GM12878 (cell line): ENCODE results near the gene PMAIP1. TPM values are rescaled to one million over a fixed set of nuclear protein-coding genes. Genes with fewer than 3 reads are reported as not detected.

Experiments
- ATAC-seq: fragments of 200-7000 bp; cut with Tn5 transposase; 3 replicates; pipeline ENCODE4 v1.9.1; 2020; ENCODE audit warnings: mild to moderate bottlenecking, moderate library complexity
- BruUV-seq: library from RNA; stranded (reverse); fragments of 400-500 nt; replicated peaks from 2 replicates; lab custom pipeline; 2021; lab: Mats Ljungman, UMichigan
- CTCF ChIA-PET: fragments of 300-600 bp; sonication (Branson Sonifier 250); formaldehyde crosslinking; extraction: SDS; loops from one replicate; lab custom pipeline; 2021; ENCODE audit warnings: inconsistent platforms; lab: Yijun Ruan, JAX
- POLR2A ChIA-PET: fragments of 350-600 bp; formaldehyde crosslinking; extraction: SDS; loops from one replicate; lab custom pipeline; 2021; ENCODE audit warnings: inconsistent platforms; lab: Charles Lee
- RAD21 ChIA-PET: fragments of 300-600 bp; sonication (Branson Sonifier 250); formaldehyde crosslinking; loops from one replicate; lab custom pipeline; 2023; ENCODE audit warnings: antibody characterized with exemption; ENCODE audit not compliant: unreplicated experiment; lab: Charles Lee
- SMC1A ChIA-PET: fragments of 300-600 bp; sonication (Branson Sonifier 250); formaldehyde crosslinking; loops from one replicate; lab custom pipeline; 2023; ENCODE audit not compliant: unreplicated experiment, uncharacterized antibody; lab: Charles Lee
- DNase-seq: peaks from one replicate; pipeline ENCODE4 v3.0.0-alpha.2; 2011; ENCODE audit warnings: low read depth, low spot score
- FAIRE-seq: peaks from 3 replicates; lab custom pipeline; 2011; peaks lifted over from hg19 to GRCh38; lab: Jason Lieb, UNC
- H2AFZ ChIP-seq: 2 replicates; pipeline ENCODE4 v1.6.0; 2011; ENCODE audit warnings: low read depth, low read length, control low read depth; ENCODE audit not compliant: control insufficient read depth
- H3K27ac ChIP-seq: 2 replicates; pipeline ENCODE4 v1.5.1; 2011; ENCODE audit warnings: control low read depth; ENCODE audit not compliant: control insufficient read depth, insufficient read depth
- H3K27me3 ChIP-seq, 2 experiments: replicated peaks in 1 of 2; 2 replicates each; pipeline versions ENCODE4 v1.6.0 to v1.6.1; 2011; ENCODE audit warnings: low read length in 1 of 2; ENCODE audit not compliant: control insufficient read depth in 2 of 2, insufficient read depth in 2 of 2
- H3K36me3 ChIP-seq, 2 experiments: 2 replicates each; pipeline ENCODE4 v1.5.1; 2011; ENCODE audit warnings: low read length in 1 of 2; ENCODE audit not compliant: control insufficient read depth in 2 of 2, insufficient read depth in 2 of 2
- H3K4me1 ChIP-seq: 2 replicates; pipeline ENCODE4 v1.6.1; 2011; ENCODE audit warnings: mild to moderate bottlenecking, low read length, moderate library complexity, mixed read lengths; ENCODE audit not compliant: control insufficient read depth, insufficient read depth
- H3K4me2 ChIP-seq: 2 replicates; pipeline ENCODE4 v1.6.0; 2011; ENCODE audit warnings: control low read depth; ENCODE audit not compliant: control insufficient read depth, insufficient read depth
- H3K4me3 ChIP-seq: fragments of 200-600 bp; sonication (generic); 2 replicates; pipeline ENCODE4 v1.5.1; 2016
- H3K79me2 ChIP-seq: 2 replicates; pipeline ENCODE4 v1.6.0; 2011; ENCODE audit warnings: low read length; ENCODE audit not compliant: control insufficient read depth, insufficient read depth
- H3K9ac ChIP-seq: 2 replicates; pipeline ENCODE4 v1.8.0; 2011; ENCODE audit warnings: low read length, control low read depth, mixed read lengths; ENCODE audit not compliant: control insufficient read depth, insufficient read depth
- H3K9me3 ChIP-seq: replicated peaks from 3 replicates; pipeline ENCODE4 v1.5.1; 2011; ENCODE audit warnings: mild to moderate bottlenecking, low read length; ENCODE audit not compliant: control insufficient read depth, insufficient read depth
- H4K20me1 ChIP-seq: 2 replicates; pipeline ENCODE4 v1.6.0; 2011; ENCODE audit not compliant: control insufficient read depth, insufficient read depth
- IRF4 ChIP-seq: IDR thresholded peaks from 2 replicates; pipeline ENCODE4 v1.6.1; 2011; ENCODE audit warnings: low read depth, low read length
- JUNB ChIP-seq: IDR thresholded peaks from 2 replicates; pipeline ENCODE4 v1.6.1; 2016; ENCODE audit warnings: antibody characterized with exemption, mild to moderate bottlenecking
- MEF2A ChIP-seq: IDR thresholded peaks from 2 replicates; pipeline ENCODE4 v1.6.1; 2011; ENCODE audit warnings: low read depth, mild to moderate bottlenecking, low read length, moderate library complexity; ENCODE audit not compliant: insufficient read depth
- MEF2B ChIP-seq: fragments of 450-650 bp; IDR thresholded peaks from 2 replicates; pipeline ENCODE4 v1.6.1; 2018; ENCODE audit warnings: mild to moderate bottlenecking, moderate library complexity; ENCODE audit not compliant: partially characterized antibody, poor library complexity, severe bottlenecking
- PAX8 ChIP-seq: fragments of 450-650 bp; IDR thresholded peaks from 2 replicates; pipeline ENCODE4 v1.6.1; 2017; ENCODE audit warnings: mild to moderate bottlenecking, moderate library complexity
- RB1 ChIP-seq: fragments of 450-650 bp; formaldehyde crosslinking; IDR thresholded peaks from 2 replicates; pipeline ENCODE4 v1.6.1; 2017; ENCODE audit warnings: mild to moderate bottlenecking, borderline replicate concordance
- TCF12 ChIP-seq: IDR thresholded peaks from 2 replicates; pipeline ENCODE4 v1.6.1; 2011; ENCODE audit warnings: low read depth, mild to moderate bottlenecking, low read length
- ZBED1 ChIP-seq: IDR thresholded peaks from 2 replicates; pipeline ENCODE4 v1.6.1; 2016; ENCODE audit warnings: borderline replicate concordance
- WGBS: methylation state at CpG from one replicate; pipeline ENCODE4 v1.1.6; 2016; ENCODE audit warnings: low lambda C conversion rate; ENCODE audit not compliant: insufficient replicate concordance, insufficient coverage; ENCODE audit errors: missing lambda C conversion rate; 5-methylcytosine and 5-hydroxymethylcytosine counted together
- in situ Hi-C: fragments of 300-500 bp; cut with MboI; formaldehyde crosslinking; loops from 9 replicates; pipeline ENCODE4 v1.14.3; 2018; ENCODE audit warnings: mixed read lengths
- intact Hi-C: fragments of 100-400 bp; cut with micrococcal nuclease; formaldehyde crosslinking; loops from one replicate; pipeline ENCODE4 v1.14.2; 2022; ENCODE audit not compliant: unreplicated experiment
- polyA plus RNA-seq, 11 experiments: library from polyadenylated mRNA; depleted of rRNA in 4 of 11; unstranded in 6 of 11; stranded (reverse) in 5 of 11; fragments of >200 nt; fragmentation: Nextera tagmentation in 4 of 11; fragmentation: Illumina TruSeq in 1 of 11; extraction: Ambion mirVana in 4 of 11; extraction: Trizol in 1 of 11; gene quantifications; 1 replicate in 1 of 11; 2 replicates in 10 of 11; pipeline versions ENCODE4 v1.2.1 to v1.2.3, GENCODE V29; 2011 to 2016; ENCODE audit warnings: inconsistent platforms in 2 of 11, missing spikeins in 2 of 11, low read depth in 1 of 11
- total RNA-seq, 4 experiments: library from RNA; depleted of rRNA in 3 of 4; stranded (reverse); fragments of >200 nt in 3 of 4; fragmentation: Illumina TruSeq in 1 of 4; extraction: Trizol in 1 of 4; gene quantifications; 2 replicates each; pipeline versions ENCODE4 v1.2.1 to v1.2.3, GENCODE V29; 2013 to 2021
- TF ChIP-seq, protein P1 (sequence below): fragments of 150-350 bp; IDR thresholded peaks from 2 replicates; pipeline ENCODE4 v1.6.1; 2016; ENCODE audit warnings: low read depth, low read length
- TF ChIP-seq, protein P2 (sequence below): fragments of 150-350 bp; IDR thresholded peaks from 2 replicates; pipeline ENCODE4 v1.6.1; 2014; ENCODE audit warnings: mild to moderate bottlenecking, low read depth, low read length
- TF ChIP-seq, protein P3 (sequence below): fragments of 450-650 bp; IDR thresholded peaks from 2 replicates; pipeline ENCODE4 v1.6.1; 2018; ENCODE audit warnings: borderline replicate concordance, mild to moderate bottlenecking; ENCODE audit not compliant: partially characterized antibody
- TF ChIP-seq, protein P4 (sequence below): IDR thresholded peaks from 2 replicates; pipeline ENCODE4 v1.6.1; 2012; ENCODE audit warnings: low read depth, low read length, improper control_type of control experiment

PMAIP1 gene
- total and polyA plus RNA-seq, 10 of the 15 experiments (the other 5 are each of a cell fraction or from before 2014, with no cell fraction given) = 74.0 to 219 (median 112) TPM

DNA sequence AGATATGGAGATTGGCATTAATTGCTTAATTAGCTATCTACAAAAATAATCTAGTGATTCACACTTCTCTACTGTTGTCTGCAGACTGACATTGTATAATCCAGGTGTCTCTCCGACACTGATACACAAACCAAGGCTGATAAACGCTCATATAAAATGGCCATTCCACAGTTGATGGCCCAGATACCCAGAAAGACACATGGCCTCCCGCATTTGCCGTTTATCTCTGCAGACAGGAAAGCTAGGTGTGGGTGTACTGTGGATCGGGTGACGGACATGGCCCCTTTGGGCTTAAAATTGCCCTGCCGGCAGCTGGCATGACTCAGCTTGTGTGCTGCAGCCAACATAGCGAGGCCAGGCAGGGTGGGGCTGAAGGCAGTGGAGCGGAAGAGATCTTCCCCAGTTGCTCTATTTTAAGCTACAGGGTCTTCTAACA lies 18.5 kb downstream of the PMAIP1 start:
- H3K79me2 ChIP-seq = no peaks in the 10 kb centered on the region
- POLR2A ChIA-PET = interaction anchor here (0.6 to 2.5 kb wide), 11 partner anchors 9 to 71 kb away, joined by 3 to 32 read pairs (median 5); partner anchors contain the start of gene PMAIP1
- peak overlapping the region; percentile 74 for H3K27ac ChIP-seq
- CTCF ChIA-PET = interaction anchor here (0.6 to 3.8 kb wide), 12 partner anchors 9 to 158 kb away, joined by 3 to 47 read pairs (median 6); no protein-coding TSS in a partner anchor
- intact Hi-C loops = no loop called here
- BruUV-seq = no TSS peak
- peak overlapping the region; percentile 52 for H3K4me2 ChIP-seq
- FAIRE-seq (no peak), DNase-seq (peak; percentile 80), ATAC-seq (peak; percentile 82)
- peak overlapping the region; percentile 76 for H2AFZ ChIP-seq
- SMC1A ChIA-PET = interaction anchor here (1.1 to 12.5 kb wide), 16 partner anchors 9 to 83 kb away, joined by 3 to 289 read pairs (median 8); partner anchors contain the start of gene PMAIP1
- in situ Hi-C loops = loop anchor here (25.0 kb wide), 2 partner anchors 1256 to 1356 kb away; partner anchors contain the start of gene MALT1
- no peaks in the 10 kb centered on the region for H3K27me3 ChIP-seq
- H3K4me3 ChIP-seq = peak overlapping the region; percentile 5; the same call in 1 of the 2 replicates
- H4K20me1 ChIP-seq = no peaks in the 10 kb centered on the region
- peak overlapping the region; percentile 5; the same call in 1 of the 2 replicates for H3K9ac ChIP-seq
- 16% methylated on average over 9 of the region's 9 CpGs for WGBS
- H3K4me1 ChIP-seq = peaks cover 47% of the 10 kb centered on the region
- RAD21 ChIA-PET = interaction anchor here (0.5 to 5.0 kb wide), 16 partner anchors 9 to 82 kb away, joined by 3 to 83 read pairs (median 6); no protein-coding TSS in a partner anchor
- H3K36me3 ChIP-seq = no peaks in the 10 kb centered on the region
- no peaks in the 10 kb centered on the region; the same call in 2 of the 3 replicates for H3K9me3 ChIP-seq
- TF ChIP-seq TCF12 (peak; percentile 92), IRF4 (no peak), MEF2B (peak; percentile 66), RB1 (no peak), JUNB (peak; percentile 48; the same call in 1 of the 2 replicates), PAX8 (no peak), MEF2A (peak; percentile 78), ZBED1 (no peak; the same call in 1 of the 2 replicates)
- TF ChIP-seq, protein P1, sequence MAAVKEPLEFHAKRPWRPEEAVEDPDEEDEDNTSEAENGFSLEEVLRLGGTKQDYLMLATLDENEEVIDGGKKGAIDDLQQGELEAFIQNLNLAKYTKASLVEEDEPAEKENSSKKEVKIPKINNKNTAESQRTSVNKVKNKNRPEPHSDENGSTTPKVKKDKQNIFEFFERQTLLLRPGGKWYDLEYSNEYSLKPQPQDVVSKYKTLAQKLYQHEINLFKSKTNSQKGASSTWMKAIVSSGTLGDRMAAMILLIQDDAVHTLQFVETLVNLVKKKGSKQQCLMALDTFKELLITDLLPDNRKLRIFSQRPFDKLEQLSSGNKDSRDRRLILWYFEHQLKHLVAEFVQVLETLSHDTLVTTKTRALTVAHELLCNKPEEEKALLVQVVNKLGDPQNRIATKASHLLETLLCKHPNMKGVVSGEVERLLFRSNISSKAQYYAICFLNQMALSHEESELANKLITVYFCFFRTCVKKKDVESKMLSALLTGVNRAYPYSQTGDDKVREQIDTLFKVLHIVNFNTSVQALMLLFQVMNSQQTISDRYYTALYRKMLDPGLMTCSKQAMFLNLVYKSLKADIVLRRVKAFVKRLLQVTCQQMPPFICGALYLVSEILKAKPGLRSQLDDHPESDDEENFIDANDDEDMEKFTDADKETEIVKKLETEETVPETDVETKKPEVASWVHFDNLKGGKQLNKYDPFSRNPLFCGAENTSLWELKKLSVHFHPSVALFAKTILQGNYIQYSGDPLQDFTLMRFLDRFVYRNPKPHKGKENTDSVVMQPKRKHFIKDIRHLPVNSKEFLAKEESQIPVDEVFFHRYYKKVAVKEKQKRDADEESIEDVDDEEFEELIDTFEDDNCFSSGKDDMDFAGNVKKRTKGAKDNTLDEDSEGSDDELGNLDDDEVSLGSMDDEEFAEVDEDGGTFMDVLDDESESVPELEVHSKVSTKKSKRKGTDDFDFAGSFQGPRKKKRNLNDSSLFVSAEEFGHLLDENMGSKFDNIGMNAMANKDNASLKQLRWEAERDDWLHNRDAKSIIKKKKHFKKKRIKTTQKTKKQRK = no peak
- TF ChIP-seq, protein P2, sequence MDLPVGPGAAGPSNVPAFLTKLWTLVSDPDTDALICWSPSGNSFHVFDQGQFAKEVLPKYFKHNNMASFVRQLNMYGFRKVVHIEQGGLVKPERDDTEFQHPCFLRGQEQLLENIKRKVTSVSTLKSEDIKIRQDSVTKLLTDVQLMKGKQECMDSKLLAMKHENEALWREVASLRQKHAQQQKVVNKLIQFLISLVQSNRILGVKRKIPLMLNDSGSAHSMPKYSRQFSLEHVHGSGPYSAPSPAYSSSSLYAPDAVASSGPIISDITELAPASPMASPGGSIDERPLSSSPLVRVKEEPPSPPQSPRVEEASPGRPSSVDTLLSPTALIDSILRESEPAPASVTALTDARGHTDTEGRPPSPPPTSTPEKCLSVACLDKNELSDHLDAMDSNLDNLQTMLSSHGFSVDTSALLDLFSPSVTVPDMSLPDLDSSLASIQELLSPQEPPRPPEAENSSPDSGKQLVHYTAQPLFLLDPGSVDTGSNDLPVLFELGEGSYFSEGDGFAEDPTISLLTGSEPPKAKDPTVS = no peak
- TF ChIP-seq, protein P3, sequence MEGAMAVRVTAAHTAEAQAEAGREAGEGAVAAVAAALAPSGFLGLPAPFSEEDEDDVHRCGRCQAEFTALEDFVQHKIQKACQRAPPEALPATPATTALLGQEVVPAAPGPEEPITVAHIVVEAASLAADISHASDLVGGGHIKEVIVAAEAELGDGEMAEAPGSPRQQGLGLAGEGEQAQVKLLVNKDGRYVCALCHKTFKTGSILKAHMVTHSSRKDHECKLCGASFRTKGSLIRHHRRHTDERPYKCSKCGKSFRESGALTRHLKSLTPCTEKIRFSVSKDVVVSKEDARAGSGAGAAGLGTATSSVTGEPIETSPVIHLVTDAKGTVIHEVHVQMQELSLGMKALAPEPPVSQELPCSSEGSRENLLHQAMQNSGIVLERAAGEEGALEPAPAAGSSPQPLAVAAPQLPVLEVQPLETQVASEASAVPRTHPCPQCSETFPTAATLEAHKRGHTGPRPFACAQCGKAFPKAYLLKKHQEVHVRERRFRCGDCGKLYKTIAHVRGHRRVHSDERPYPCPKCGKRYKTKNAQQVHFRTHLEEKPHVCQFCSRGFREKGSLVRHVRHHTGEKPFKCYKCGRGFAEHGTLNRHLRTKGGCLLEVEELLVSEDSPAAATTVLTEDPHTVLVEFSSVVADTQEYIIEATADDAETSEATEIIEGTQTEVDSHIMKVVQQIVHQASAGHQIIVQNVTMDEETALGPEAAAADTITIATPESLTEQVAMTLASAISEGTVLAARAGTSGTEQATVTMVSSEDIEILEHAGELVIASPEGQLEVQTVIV = no peak
- TF ChIP-seq, protein P4, sequence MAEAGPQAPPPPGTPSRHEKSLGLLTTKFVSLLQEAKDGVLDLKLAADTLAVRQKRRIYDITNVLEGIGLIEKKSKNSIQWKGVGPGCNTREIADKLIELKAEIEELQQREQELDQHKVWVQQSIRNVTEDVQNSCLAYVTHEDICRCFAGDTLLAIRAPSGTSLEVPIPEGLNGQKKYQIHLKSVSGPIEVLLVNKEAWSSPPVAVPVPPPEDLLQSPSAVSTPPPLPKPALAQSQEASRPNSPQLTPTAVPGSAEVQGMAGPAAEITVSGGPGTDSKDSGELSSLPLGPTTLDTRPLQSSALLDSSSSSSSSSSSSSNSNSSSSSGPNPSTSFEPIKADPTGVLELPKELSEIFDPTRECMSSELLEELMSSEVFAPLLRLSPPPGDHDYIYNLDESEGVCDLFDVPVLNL = no peak
